ENCODE data around the gene PSMD10.

Gene PSMD10

DNA sequence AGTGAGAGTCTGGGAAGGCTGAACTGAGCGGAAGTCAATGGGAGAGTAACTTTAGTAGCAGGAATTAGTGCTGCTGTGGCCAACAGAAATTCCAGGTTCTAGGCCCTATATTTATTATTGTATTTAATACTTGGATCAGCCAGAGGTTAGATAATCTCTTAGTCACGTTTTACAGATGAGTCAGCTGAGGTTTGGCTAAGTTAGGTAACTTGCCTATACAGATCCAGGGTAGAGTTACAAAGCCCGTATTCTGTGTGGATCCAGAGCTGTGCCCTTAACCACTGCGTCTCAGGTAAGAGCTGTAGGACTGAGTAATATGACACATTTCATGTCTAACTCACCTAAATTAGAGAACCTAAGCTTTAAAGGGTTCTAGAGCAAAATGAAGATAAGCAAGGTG is 20.5 kb downstream of the PSMD10 start:
- no peak for DNase-seq

- no peak for DNase-seq
Measured at GRCh38 chrX:108068121-108068520, 23.2 kb downstream of the PSMD10 start.

GRCh38 chrX:108064613-108065012 is 26.7 kb downstream of the PSMD10 start:
- DNase-seq: no peak

DNA sequence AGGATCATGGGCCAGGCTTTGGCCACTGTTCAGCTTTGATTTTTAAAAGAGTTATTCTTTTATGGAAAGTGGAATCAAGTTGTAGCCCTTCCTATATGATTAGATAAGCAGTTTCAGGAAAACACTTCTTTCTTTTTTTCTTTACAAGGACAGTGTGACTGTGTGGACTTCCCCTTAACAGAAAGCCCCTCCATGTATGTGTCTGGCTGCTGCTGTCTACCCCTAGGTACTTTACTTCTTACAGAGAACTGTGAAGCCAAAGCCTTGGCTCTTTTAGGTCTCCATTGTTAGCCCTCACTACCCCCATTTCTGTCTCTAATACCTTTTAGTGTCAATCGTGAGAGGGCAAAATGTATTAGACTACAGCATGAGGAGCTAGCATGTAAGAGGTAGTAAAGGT is 27.3 kb downstream of the PSMD10 start:
- no peak for DNase-seq

DNA sequence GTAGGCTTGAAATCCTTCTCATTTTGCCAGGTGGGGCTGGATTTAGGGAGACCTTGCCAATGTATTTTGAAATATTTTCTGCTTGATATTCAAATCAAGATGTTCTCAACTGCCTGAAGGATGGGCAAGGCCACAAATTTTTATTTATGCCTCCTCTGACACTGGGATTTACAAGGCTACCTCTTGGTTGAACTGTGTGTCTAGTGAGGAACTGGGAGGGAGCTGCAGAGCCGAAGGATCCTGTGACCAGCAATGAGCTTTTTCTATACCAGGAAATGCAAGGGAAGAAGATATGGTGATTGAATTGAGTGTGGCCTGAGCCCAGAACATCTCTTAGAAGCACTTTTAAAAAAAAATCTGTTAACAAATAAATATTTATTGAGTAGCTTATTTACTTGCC is 31.5 kb downstream of the PSMD10 start:
- DNase-seq: no peak

DNA sequence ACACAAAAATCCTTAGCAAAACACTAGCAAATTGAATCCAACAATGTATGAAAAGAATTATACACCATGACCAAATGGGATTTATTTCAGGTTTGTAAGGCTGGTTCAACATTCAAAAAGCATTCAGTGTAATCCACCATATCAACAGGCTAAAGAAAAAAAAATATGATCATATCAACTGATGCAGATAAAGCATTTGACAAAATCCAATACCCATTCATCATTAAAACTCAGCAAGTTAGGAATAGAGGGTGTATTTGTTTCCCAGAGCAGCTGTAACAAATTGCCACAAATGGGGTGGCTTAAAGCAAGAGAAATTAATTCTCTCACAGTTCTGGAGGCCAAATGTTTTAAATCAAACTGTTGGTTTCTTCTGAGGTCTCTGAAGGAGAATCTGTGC is 35.8 kb downstream of the PSMD10 start:
- DNase-seq: no peak

- DNase-seq: no peak
Measured at GRCh38 chrX:108053218-108053617, 38.1 kb downstream of the PSMD10 start.

GRCh38 chrX:108049649-108050048 is 41.7 kb downstream of the PSMD10 start:
- no peak for DNase-seq

- DNase-seq: no peak
Measured at GRCh38 chrX:108044554-108045256, 46.6 kb downstream of the PSMD10 start, which contains the start of gene VSIG1. Gene VSIG1 (plus strand): TSS chrX:108045065. CDS start chrX:108045131, 66 bp downstream.

DNA sequence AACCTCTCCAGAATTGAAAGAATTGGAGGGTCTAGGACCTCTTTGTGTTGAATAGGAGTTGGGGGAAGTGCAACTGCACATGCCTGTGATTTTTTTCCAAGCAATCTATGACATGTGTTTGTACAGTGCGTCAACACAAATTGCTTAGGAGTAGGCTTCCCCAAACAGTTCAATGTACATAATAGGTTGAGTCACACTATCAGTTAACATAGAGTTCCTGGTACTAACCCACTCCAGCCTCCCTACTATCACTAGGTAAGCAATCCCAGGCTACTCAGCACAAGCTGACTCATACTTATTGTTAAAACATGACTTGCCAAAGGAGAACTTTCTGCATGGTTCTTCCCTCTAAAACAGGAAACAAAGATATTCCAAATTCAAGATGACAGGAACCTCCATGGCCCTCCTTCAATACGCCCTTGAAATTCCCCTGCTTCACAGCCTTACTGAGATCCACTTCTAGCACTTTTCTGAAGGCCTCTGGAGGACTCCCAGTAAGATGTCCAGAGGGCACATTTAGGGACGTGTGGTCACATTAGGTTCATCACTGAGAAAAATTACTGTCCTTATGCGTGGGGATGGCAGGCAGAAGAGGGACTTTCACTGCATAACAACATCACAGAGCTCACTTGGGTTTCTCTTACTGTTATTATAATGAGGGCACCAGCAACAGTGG is 54.9 kb downstream of the PSMD10 start:
- DNase-seq: no peak

GRCh38 chrX:108034725-108035124 is 56.6 kb downstream of the PSMD10 start:
- no peak for DNase-seq

Data from SHP77 (cell line).